RWPE1 (cell line): ENCODE data around the gene VAPB.

Source experiments
- CTCF ChIA-PET: fragments of 350-600 bp; sonication (Branson Sonifier 250); formaldehyde crosslinking; extraction: SDS; loops from one replicate; lab custom pipeline; 2021; lab: Yijun Ruan, JAX
- POLR2A ChIA-PET: fragments of 400-600 bp; formaldehyde crosslinking; extraction: SDS; loops from one replicate; lab custom pipeline; 2020; ENCODE audit warnings: antibody characterized with exemption; ENCODE audit not compliant: low non-redundant PET; lab: Yijun Ruan, JAX
- DNase-seq: peaks from one replicate; pipeline ENCODE4 v3.0.0; 2012; ENCODE audit warnings: low spot score
- H3K27ac ChIP-seq: fragments of 450-650 bp; 2 replicates; pipeline ENCODE4 v1.5.1; 2017
- CTCF ChIP-seq: fragments of 450-650 bp; conservative IDR thresholded peaks from 2 replicates; pipeline ENCODE4 v1.5.1; 2017; ENCODE audit warnings: low read depth, mild to moderate bottlenecking

The VAPB gene

GRCh38 chr20:58458342-58459057, 69.5 kb downstream of the VAPB start:
- POLR2A ChIA-PET = interaction anchor here (0.7 kb wide), 1 partner anchor 37 kb away, joined by 5 read pairs; no protein-coding TSS in a partner anchor
- no peak for DNase-seq
- peak overlapping the region; percentile 68 for H3K27ac ChIP-seq
- CTCF ChIA-PET = interaction anchor here (0.6 to 2.1 kb wide), 2 partner anchors 52 to 1292 kb away, joined by 3 to 4 read pairs; no protein-coding TSS in a partner anchor
- TF ChIP-seq CTCF = no peak

- CTCF ChIA-PET = interaction anchor here (0.6 to 2.1 kb wide), 2 partner anchors 51 to 1292 kb away, joined by 3 to 4 read pairs; no protein-coding TSS in a partner anchor
Measured at GRCh38 chr20:58459058-58459750, 70.2 kb downstream of the VAPB start.

GRCh38 chr20:58461104-58461503, 72.1 kb downstream of the VAPB start:
- H3K27ac ChIP-seq = peak overlapping the region; percentile 94
- DNase-seq = no peak
- POLR2A ChIA-PET = interaction anchor here (0.6 kb wide), 1 partner anchor 13 kb away, joined by 6 read pairs; no protein-coding TSS in a partner anchor
- CTCF ChIA-PET = interaction anchor here (0.5 to 0.8 kb wide), 2 partner anchors 12 to 190 kb away, joined by 3 read pairs; partner anchors contain the start of gene STX16
- TF ChIP-seq CTCF = no peak

More at GRCh38 chr20:58459058-58459750, 70.2 kb downstream of the VAPB start:
- POLR2A ChIA-PET = interaction anchor here (0.7 to 1.0 kb wide), 2 partner anchors 37 to 70 kb away, joined by 4 to 5 read pairs; partner anchors contain the start of gene VAPB
- no peak for TF ChIP-seq CTCF
- no peak for DNase-seq
- H3K27ac ChIP-seq = peak overlapping the region; percentile 94

- CTCF ChIA-PET = interaction anchor here (0.5 to 2.0 kb wide), 4 partner anchors 11 to 189 kb away, joined by 3 to 8 read pairs (median 3); partner anchors contain the start of gene STX16
- TF ChIP-seq CTCF = no peak
- POLR2A ChIA-PET = interaction anchor here (0.8 kb wide), 1 partner anchor 73 kb away, joined by 3 read pairs; the partner anchor contains the start of gene VAPB
- DNase-seq = peak; percentile 89
- H3K27ac ChIP-seq = peak overlapping the region; percentile 94
Measured at GRCh38 chr20:58461899-58462298, 72.9 kb downstream of the VAPB start.

- CTCF ChIA-PET = interaction anchor here (0.6 to 2.0 kb wide), 2 partner anchors 15 to 167 kb away, joined by 3 to 8 read pairs; no protein-coding TSS in a partner anchor
- no peak for DNase-seq
- peak overlapping the region; percentile 94; the same call in 1 of the 2 replicates for H3K27ac ChIP-seq
- no peak for TF ChIP-seq CTCF
- POLR2A ChIA-PET = no interaction called here
Measured at GRCh38 chr20:58463256-58463655, 74.2 kb downstream of the VAPB start.

GRCh38 chr20:58464838-58465237, 75.8 kb downstream of the VAPB start:
- CTCF ChIA-PET = interaction anchor here (0.6 kb wide), 1 partner anchor 1182 kb away, joined by 5 read pairs; no protein-coding TSS in a partner anchor
- no peak for DNase-seq
- no peak overlapping the region for H3K27ac ChIP-seq
- POLR2A ChIA-PET = no interaction called here
- TF ChIP-seq CTCF = no peak
